Esophagus muscularis mucosa (tissue), 4 donors: Measurements from ENCODE around the gene USP15.

Experiments used
- CTCF ChIP-seq, 3 experiments: fragments of 200-600 bp in 2 of 3; fragments of 450-650 bp in 1 of 3; sonication (generic) in 2 of 3; IDR thresholded peaks; one replicate each; pipeline ENCODE4 v1.5.1; 2017 to 2019; ENCODE audit warnings: antibody characterized with exemption in 3 of 3, mild to moderate bottlenecking in 2 of 3, moderate library complexity in 1 of 3
- EP300 ChIP-seq: sonication (generic); formaldehyde crosslinking; IDR thresholded peaks from one replicate; pipeline ENCODE4 v1.6.1; 2017; ENCODE audit warnings: antibody characterized with exemption
- POLR2A ChIP-seq: fragments of 450-650 bp; IDR thresholded peaks from one replicate; pipeline ENCODE4 v1.6.1; 2017; ENCODE audit warnings: antibody characterized with exemption, moderate library complexity, mild to moderate bottlenecking, low read depth

- TF ChIP-seq CTCF (IDR thresholded peaks at IDR 0.05) (no peak), POLR2A (no peak), EP300 (no peak)
Measured at GRCh38 chr12:62370189-62370588, 110.0 kb downstream of the USP15 start.
